A673 (cell line): Measurements from ENCODE around the gene SLAMF7. TPM values are rescaled to one million over a fixed set of nuclear protein-coding genes. Genes with fewer than 3 reads are reported as not detected.
A peak's percentile ranks its signal among the peaks of the same experiment; 100 is the strongest.
"Not testable (repeated sequence)": the region's sequence is repeated elsewhere in the genome, so short reads cannot be mapped to it uniquely, and the experiment has no call there.

ENCODE experiments used
- BruUV-seq: library from RNA; stranded (reverse); fragments of 400-500 nt; replicated peaks from 2 replicates; lab custom pipeline; 2021; lab: Mats Ljungman, UMichigan
- CTCF ChIA-PET: fragments of 300-600 bp; sonication (Branson Sonifier 250); formaldehyde crosslinking; loops from one replicate; lab custom pipeline; 2022; ENCODE audit warnings: antibody characterized with exemption; lab: Charles Lee
- POLR2A ChIA-PET: fragments of 300-600 bp; sonication (Branson Sonifier 250); formaldehyde crosslinking; loops from one replicate; lab custom pipeline; 2022; ENCODE audit warnings: antibody characterized with exemption; ENCODE audit not compliant: low non-redundant PET; lab: Charles Lee
- DNase-seq: peaks from one replicate; pipeline ENCODE4 v3.0.0-alpha.2; 2015; ENCODE audit warnings: low spot score
- H3K27ac ChIP-seq: fragments of 200-600 bp; sonication (generic); 2 replicates; pipeline ENCODE4 v1.5.1; 2016; ENCODE audit warnings: mixed run types, low read depth, mild to moderate bottlenecking, mixed read lengths, antibody characterized with exemption, low read length; ENCODE audit not compliant: poor library complexity, severe bottlenecking
- H3K27me3 ChIP-seq: fragments of 200-600 bp; sonication (generic); replicated peaks from 2 replicates; pipeline ENCODE4 v1.6.1; 2017; ENCODE audit warnings: mixed run types, low read depth, mild to moderate bottlenecking, mixed read lengths, antibody characterized with exemption, low read length; ENCODE audit not compliant: insufficient read depth, poor library complexity
- H3K36me3 ChIP-seq: fragments of 200-600 bp; sonication (generic); 2 replicates; pipeline ENCODE4 v1.6.1; 2016; ENCODE audit warnings: mixed run types, mild to moderate bottlenecking, mixed read lengths, antibody characterized with exemption, low read length; ENCODE audit not compliant: insufficient read depth, poor library complexity, severe bottlenecking
- H3K4me1 ChIP-seq: fragments of 200-600 bp; sonication (generic); 2 replicates; pipeline ENCODE4 v1.6.1; 2017; ENCODE audit warnings: mixed run types, mild to moderate bottlenecking, mixed read lengths, antibody characterized with exemption, low read length; ENCODE audit not compliant: insufficient read depth, poor library complexity, severe bottlenecking
- H3K4me3 ChIP-seq: fragments of 200-600 bp; sonication (generic); 2 replicates; pipeline ENCODE4 v1.5.1; 2016; ENCODE audit warnings: low read depth, mixed run types, mild to moderate bottlenecking, mixed read lengths, low read length; ENCODE audit not compliant: poor library complexity, severe bottlenecking
- H3K9me3 ChIP-seq: fragments of 200-600 bp; sonication (generic); 2 replicates; pipeline ENCODE4 v1.6.1; 2016; ENCODE audit warnings: mixed run types, low read depth, mild to moderate bottlenecking, mixed read lengths, antibody characterized with exemption, low read length; ENCODE audit not compliant: poor library complexity, severe bottlenecking
- CTCF ChIP-seq: fragments of 300-800, 200-600 bp; sonication (generic); conservative IDR thresholded peaks from 2 replicates; pipeline ENCODE4 v1.5.1; 2017; ENCODE audit warnings: low read depth, mild to moderate bottlenecking, antibody characterized with exemption, low read length, moderate library complexity, mixed read lengths
- EZH2 ChIP-seq: fragments of 200-600 bp; sonication (generic); IDR thresholded peaks from 2 replicates; pipeline ENCODE4 v1.6.1; 2017; ENCODE audit warnings: borderline replicate concordance, low read depth, mild to moderate bottlenecking, mixed read lengths, antibody characterized with exemption, low read length; ENCODE audit not compliant: poor library complexity, severe bottlenecking
- intact Hi-C: fragments of 100-400 bp; cut with micrococcal nuclease; formaldehyde crosslinking; loops from one replicate; pipeline ENCODE4 v1.10.0; 2022; ENCODE audit not compliant: unreplicated experiment
- total RNA-seq: library from RNA; stranded (reverse); gene quantifications from 2 replicates; pipeline ENCODE4 v1.2.3, GENCODE V29; 2021

The SLAMF7 gene
- total RNA-seq, 1 experiment from 2014 or later, result not detected

GRCh38 chr1:160726114-160726497 is 12.9 kb upstream of the SLAMF7 start:
- H3K4me1 ChIP-seq, result no peaks in the 10 kb centered on the region
- no peak for DNase-seq
- no peaks in the 10 kb centered on the region for H3K9me3 ChIP-seq
- H3K36me3 ChIP-seq, result no peaks in the 10 kb centered on the region
- POLR2A ChIA-PET, result no interaction called here
- H3K4me3 ChIP-seq, result no peak overlapping the region
- intact Hi-C loops, result loop anchor here (5.0 to 10.0 kb wide), 5 partner anchors 101 to 416 kb away; partner anchors contain the start of genes ITLN2 and KLHDC9
- BruUV-seq, result no TSS peak
- CTCF ChIA-PET, result interaction anchor here (1.5 kb wide), 1 partner anchor 228 kb away, joined by 4 read pairs; the partner anchor contains the start of gene ITLN2
- TF ChIP-seq EZH2, result no peak
- TF ChIP-seq CTCF, result no peak
- no peaks in the 10 kb centered on the region for H3K27me3 ChIP-seq
- no peak overlapping the region for H3K27ac ChIP-seq

GRCh38 chr1:160726498-160727315 is 12.3 kb upstream of the SLAMF7 start:
- TF ChIP-seq EZH2 (no peak), CTCF (peak; percentile 92)

GRCh38 chr1:160727316-160727640 is 11.8 kb upstream of the SLAMF7 start:
- H3K4me3 ChIP-seq, result no peak overlapping the region
- BruUV-seq, result no TSS peak
- no peak overlapping the region for H3K27ac ChIP-seq
- no peaks in the 10 kb centered on the region for H3K9me3 ChIP-seq
- TF ChIP-seq CTCF (no peak), EZH2 (no peak)
- no peaks in the 10 kb centered on the region for H3K27me3 ChIP-seq
- H3K4me1 ChIP-seq, result no peaks in the 10 kb centered on the region
- H3K36me3 ChIP-seq, result no peaks in the 10 kb centered on the region
- intact Hi-C loops, result loop anchor here (5.0 to 10.0 kb wide), 5 partner anchors 100 to 415 kb away; partner anchors contain the start of genes ITLN2 and KLHDC9
- ChIA-PET CTCF (interaction anchor here (1.2 to 1.5 kb wide), 4 partner anchors 50 to 263 kb away, joined by 3 to 14 read pairs (median 4); partner anchors contain the start of gene ITLN2), POLR2A (no interaction called here)
- DNase-seq, result no peak

More at GRCh38 chr1:160726498-160727315, 12.3 kb upstream of the SLAMF7 start:
- intact Hi-C loops, result loop anchor here (5.0 to 10.0 kb wide), 5 partner anchors 101 to 416 kb away; partner anchors contain the start of genes ITLN2 and KLHDC9
- POLR2A ChIA-PET, result no interaction called here
- no peaks in the 10 kb centered on the region for H3K4me1 ChIP-seq
- CTCF ChIA-PET, result interaction anchor here (1.2 to 1.5 kb wide), 4 partner anchors 51 to 264 kb away, joined by 3 to 14 read pairs (median 4); partner anchors contain the start of gene ITLN2
- H3K9me3 ChIP-seq, result no peaks in the 10 kb centered on the region
- BruUV-seq, result no TSS peak
- peak; percentile 84 for DNase-seq
- no peak overlapping the region for H3K4me3 ChIP-seq
- H3K27me3 ChIP-seq, result no peaks in the 10 kb centered on the region
- no peak overlapping the region for H3K27ac ChIP-seq
- no peaks in the 10 kb centered on the region for H3K36me3 ChIP-seq

DNA sequence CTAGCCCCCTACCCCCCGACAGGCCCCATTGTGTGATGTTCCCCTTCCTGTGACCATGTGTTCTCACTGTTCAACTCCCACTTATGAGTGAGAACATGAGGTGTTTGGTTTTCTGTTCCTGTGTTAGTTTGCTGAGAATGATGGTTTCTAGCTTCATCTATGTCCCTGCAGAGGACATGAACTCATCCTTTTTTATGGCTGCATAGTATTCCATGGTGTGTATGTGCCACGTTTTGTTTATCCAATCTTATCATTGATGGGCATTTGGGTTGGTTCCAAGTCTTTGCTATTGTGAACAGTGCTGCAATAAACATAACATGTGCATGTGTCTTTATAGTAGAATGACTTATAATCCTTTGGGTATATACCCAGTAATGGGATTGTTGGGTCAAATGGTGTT is 7.5 kb upstream of the SLAMF7 start:
- H3K36me3 ChIP-seq, POLR2A ChIA-PET, H3K4me3 ChIP-seq, H3K4me1 ChIP-seq, H3K9me3 ChIP-seq, H3K27ac ChIP-seq, intact Hi-C loops, DNase-seq, H3K27me3 ChIP-seq, CTCF ChIA-PET, BruUV-seq: not testable (repeated sequence)
